COLO668 (cell line): Measurements from ENCODE around the gene CARD6.
"Not testable (repeated sequence)": the region's sequence is repeated elsewhere in the genome, so short reads cannot be mapped to it uniquely, and the experiment has no call there.

ENCODE experiments used
- DNase-seq: peaks from one replicate; lab custom pipeline; 2025; ENCODE audit not compliant: unreplicated experiment; lab: John Stamatoyannopoulos, UW

Gene CARD6, protein sequence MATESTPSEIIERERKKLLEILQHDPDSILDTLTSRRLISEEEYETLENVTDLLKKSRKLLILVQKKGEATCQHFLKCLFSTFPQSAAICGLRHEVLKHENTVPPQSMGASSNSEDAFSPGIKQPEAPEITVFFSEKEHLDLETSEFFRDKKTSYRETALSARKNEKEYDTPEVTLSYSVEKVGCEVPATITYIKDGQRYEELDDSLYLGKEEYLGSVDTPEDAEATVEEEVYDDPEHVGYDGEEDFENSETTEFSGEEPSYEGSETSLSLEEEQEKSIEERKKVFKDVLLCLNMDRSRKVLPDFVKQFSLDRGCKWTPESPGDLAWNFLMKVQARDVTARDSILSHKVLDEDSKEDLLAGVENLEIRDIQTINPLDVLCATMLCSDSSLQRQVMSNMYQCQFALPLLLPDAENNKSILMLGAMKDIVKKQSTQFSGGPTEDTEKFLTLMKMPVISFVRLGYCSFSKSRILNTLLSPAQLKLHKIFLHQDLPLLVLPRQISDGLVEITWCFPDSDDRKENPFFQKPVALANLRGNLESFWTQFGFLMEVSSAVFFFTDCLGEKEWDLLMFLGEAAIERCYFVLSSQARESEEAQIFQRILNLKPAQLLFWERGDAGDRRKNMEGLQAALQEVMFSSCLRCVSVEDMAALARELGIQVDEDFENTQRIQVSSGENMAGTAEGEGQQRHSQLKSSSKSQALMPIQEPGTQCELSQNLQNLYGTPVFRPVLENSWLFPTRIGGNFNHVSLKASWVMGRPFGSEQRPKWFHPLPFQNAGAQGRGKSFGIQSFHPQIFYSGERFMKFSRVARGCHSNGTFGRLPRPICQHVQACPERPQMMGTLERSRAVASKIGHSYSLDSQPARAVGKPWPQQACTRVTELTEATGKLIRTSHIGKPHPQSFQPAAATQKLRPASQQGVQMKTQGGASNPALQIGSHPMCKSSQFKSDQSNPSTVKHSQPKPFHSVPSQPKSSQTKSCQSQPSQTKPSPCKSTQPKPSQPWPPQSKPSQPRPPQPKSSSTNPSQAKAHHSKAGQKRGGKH

DNA sequence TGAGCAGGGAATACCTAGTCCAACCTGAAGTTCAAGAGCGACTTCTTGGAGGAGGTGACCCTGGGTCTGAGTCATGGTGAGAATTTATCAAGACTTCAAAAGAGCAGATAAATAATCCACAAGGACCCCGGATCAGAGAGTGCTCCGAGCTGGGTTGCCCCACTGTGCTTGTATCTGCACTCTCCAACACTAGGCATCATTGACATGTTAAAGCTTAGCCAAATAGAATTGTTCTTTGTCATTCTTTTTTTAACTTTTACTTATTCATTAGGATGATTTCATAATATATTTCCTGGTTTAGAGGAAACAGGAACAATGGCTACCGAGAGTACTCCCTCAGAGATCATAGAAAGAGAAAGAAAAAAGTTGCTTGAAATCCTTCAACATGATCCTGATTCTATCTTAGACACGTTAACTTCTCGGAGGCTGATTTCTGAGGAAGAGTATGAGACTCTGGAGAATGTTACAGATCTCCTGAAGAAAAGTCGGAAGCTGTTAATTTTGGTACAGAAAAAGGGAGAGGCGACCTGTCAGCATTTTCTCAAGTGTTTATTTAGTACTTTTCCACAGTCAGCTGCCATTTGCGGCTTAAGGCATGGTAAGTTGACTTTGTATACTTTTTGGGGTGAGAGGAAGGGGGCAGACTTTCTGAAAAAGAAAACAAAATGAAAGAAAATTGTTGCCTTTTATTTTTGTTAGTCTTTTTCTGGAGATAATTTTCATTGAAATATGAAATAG lies at the start of gene CARD6:
Gene CARD6 (plus strand): TSS at position 300 of the 738 bp plus-strand sequence. CDS start 16 bp downstream, at position 316.
- DNase-seq, result no peak

- DNase-seq, result no peak
These were observed 49.4 kb upstream of the CARD6 start for GRCh38 chr5:40791715-40792139.

DNA sequence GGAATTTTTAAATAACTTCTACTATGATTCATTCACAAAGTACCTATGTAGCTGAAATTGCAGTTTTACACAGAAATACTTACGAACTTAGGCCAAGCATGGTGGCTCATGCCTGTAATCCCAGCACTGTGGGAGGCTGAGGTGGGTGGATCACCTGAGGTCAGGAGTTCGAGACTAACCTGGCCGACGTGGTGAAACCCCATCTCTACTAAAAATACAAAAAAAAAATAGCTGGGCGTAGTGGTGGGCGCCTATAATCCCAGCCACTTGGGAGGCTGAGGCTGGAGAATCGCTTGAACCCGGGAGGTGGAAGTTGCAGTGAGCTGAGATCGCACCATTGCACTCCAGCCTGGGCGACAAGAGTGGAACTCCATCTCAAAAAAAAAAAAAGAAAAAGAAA lies 48.5 kb upstream of the CARD6 start:
- DNase-seq, result not testable (repeated sequence)

DNA sequence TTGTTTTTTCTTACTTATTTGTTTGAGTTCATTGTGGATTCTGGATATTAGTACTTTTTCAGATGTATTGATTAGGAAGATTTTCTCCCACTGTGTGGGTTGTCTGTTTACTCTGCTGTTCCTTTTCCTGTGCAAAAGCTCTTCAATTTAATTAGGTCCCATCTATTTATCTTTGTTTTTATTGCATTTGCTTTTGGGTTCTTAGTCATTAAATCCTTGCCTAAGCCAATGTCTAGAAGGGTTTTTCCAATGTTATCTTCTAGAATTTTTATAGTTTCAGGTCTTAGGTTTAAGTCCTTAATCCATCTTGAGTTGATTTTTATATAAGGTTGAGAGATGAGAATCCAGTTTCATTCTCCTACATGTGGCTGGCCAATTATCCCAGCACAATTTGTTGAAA lies 46.8 kb upstream of the CARD6 start:
- not testable (repeated sequence) for DNase-seq

DNA sequence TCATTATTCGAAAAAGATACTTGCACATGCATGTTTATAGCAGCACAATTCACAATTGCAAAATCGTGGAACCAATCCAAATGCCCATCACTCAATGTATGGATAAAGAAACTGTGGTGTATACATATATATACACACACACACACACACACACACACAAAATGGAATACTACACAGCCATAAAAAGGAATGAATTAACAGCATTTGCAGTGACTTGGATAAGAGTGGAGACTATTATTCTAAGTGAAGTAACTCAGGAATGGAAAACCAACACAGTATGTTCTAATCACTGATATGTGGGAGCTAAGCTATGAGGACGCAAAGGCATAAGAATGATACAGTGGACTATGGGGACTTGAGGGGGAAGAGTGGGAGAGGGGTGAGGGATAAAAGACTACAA lies 46.3 kb upstream of the CARD6 start:
- DNase-seq, result not testable (repeated sequence)

DNA sequence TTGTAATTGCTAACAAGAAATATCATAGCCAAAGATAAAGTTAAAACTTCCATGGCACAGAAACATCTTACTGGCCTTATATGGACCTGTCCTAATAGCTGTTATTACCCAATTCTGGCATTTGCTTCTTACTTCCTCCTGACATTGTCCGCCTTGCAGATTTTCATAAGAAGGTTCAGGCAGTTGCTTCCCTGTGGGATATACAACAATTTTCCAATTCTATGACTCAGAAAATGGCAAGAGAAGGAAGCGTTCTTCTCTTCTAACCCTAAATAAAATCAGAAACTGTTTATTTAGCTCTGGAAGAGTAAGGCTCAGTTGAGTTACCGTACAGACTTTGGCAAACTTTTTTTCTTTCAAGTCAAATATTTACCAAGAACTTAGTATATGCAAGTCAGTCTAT lies 44.7 kb upstream of the CARD6 start:
- DNase-seq, result no peak

GRCh38 chr5:40797273-40798011 lies 43.7 kb upstream of the CARD6 start:
- peak; percentile 84 for DNase-seq

- DNase-seq, result peak; percentile 94
These were observed 43.0 kb upstream of the CARD6 start, which contains the start of gene PRKAA1 for GRCh38 chr5:40798012-40798800. PRKAA1 (minus strand) TSS chr5:40798374; CDS start chr5:40798189, 185 bp downstream.

GRCh38 chr5:40798801-40799210 lies 42.4 kb upstream of the CARD6 start:
- DNase-seq, result no peak

- DNase-seq, result no peak
These were observed 41.9 kb upstream of the CARD6 start for GRCh38 chr5:40799258-40799657.

DNA sequence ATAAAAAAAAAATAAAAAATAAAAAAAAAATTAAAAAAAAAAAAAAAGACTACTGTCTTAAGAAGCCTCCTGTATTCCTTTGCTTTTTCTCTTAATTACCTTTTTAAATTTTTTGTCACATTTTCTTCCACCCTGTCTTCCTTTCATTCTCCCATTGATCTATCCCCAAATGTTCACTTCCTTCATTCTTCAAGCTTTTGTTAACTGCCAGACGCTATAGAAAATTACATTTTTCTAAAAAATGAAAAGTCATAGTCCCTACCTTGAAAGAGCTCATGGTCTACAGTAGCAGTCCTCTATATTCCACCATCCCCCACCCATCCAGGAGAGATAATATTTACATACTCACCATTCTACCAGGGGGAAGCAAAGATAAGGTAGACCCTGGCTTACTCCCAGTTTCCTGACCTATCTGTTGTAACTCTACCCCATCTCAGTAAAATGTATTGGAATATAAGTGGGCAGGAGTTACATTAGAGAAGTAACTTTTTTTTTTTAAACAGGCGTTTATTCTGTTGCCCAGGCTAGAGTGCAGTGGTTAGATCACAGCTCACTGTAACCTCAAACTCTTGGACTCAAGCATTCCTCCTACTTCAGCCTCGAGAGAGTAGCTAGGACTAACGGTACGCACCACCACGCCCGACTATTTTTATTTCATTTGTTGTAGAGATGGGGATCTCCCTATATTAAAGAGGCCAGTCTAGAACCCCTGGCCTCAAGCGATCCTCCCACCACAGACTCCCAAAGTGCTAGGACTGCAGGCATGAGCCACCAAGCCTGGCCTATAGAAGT lies 39.2 kb upstream of the CARD6 start:
- no peak for DNase-seq

DNA sequence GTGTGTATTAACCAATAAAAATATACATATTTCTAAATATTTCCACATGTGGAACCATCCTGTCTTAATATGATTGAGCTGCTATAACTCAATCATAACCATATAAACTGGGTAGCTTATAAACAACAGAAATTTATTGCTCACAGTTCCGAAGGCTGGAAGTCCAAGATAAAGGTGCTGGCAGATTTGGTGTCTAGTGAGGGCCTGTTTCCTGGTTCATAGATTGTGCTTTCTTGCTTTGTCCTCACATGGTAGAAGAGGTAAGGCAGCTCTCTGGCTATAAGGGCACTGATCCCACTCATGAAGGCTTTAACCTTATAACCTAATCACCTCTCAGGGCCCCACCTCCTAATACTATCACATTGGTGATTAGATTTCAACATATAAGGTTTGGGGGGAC lies 29.0 kb upstream of the CARD6 start:
- no peak for DNase-seq

DNA sequence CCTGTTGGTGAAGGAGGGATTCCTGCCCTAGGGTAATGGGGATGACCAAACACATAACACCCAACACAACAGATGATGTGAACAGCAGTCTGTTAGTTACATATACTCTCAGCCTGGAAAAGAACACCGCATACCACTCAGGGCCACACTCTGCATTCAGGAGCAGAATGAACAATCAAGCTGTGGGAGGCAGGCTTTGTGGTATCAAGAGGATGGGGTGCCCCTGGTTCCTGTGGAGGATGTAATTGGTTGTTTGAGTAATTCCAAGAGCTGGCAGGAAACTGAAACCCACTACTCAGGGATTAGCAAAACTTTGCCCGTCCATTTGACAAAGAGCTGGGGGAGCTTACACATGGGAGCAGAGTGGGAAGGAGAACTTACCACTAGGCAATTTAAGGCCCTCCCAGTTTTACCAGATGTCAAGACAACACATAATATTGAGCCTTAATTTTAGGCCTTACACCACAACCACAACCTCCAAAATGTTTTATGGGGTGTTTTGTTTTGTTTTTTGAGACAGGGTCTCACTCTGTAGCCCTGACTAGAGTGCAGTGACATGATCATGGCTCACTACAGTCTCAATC lies 27.4 kb upstream of the CARD6 start:
- no peak for DNase-seq

DNA sequence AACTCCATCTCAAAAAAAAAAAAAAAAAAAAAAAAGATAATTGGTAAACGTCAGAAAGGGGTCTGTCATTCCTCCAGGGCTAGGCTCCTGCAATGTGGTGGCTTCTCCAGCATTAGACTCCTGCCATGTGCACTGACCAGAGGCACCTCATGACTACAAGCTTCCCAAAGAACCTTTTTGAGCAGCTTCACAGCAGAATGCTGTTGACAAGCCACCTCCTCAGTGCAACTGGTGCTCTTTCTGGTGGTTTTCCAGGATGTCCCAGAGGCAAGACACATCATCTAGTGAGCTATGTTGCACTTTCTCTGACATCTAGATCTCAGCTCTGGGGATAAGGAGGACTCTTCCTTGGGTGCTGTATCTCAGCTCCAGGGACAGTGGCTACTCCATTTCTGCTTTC lies 17.7 kb upstream of the CARD6 start:
- peak; percentile 7 for DNase-seq

- not testable (repeated sequence) for DNase-seq
These were observed 15.6 kb upstream of the CARD6 start for GRCh38 chr5:40825461-40826043.

- DNase-seq, result no peak
These were observed 14.5 kb upstream of the CARD6 start for GRCh38 chr5:40826489-40827187.
